Measurements from ENCODE around the gene ZCCHC4. TPM values are rescaled to one million over a fixed set of nuclear protein-coding genes. Genes with fewer than 3 reads are reported as not detected.

ZCCHC4 gene, protein sequence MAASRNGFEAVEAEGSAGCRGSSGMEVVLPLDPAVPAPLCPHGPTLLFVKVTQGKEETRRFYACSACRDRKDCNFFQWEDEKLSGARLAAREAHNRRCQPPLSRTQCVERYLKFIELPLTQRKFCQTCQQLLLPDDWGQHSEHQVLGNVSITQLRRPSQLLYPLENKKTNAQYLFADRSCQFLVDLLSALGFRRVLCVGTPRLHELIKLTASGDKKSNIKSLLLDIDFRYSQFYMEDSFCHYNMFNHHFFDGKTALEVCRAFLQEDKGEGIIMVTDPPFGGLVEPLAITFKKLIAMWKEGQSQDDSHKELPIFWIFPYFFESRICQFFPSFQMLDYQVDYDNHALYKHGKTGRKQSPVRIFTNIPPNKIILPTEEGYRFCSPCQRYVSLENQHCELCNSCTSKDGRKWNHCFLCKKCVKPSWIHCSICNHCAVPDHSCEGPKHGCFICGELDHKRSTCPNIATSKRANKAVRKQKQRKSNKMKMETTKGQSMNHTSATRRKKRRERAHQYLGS
- total RNA-seq, result 10.1 and 11.9 TPM in 2 replicates

DNA sequence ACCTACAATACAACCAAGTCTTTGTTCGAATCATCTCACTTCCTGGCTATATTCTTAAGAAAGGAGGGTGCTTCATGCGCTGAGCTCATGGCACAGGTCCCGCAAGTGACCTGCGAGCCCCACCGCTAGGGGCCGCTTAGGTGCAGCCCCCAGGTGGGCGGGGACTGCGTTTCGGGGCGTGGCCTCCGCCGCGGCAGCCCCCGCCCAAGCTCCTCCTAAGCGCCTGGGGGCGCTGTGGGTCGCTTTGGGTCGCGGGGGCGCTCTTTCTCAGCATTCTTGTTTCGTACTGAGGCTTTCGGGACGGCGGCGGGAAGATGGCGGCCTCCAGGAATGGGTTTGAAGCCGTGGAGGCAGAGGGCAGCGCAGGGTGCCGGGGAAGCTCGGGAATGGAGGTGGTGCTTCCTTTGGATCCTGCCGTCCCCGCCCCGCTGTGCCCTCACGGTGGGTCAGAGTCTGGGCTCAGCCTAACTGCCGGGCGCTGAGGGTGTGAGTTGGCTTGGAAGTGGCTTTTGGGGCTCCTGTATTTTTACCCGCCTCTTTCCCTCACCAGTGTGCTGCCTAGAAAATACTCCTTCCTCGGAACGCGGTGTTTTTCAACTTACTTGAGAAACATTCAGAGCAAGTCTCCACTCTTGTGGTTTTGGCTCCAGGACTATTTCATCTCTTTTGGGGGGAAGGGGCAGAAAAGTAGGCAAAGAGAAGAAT, at the start of gene ZCCHC4:
Gene ZCCHC4, plus strand, starts transcription at position 279 of the 705 bp plus-strand sequence. Its CDS starts 36 bp downstream, at position 315.

DNA sequence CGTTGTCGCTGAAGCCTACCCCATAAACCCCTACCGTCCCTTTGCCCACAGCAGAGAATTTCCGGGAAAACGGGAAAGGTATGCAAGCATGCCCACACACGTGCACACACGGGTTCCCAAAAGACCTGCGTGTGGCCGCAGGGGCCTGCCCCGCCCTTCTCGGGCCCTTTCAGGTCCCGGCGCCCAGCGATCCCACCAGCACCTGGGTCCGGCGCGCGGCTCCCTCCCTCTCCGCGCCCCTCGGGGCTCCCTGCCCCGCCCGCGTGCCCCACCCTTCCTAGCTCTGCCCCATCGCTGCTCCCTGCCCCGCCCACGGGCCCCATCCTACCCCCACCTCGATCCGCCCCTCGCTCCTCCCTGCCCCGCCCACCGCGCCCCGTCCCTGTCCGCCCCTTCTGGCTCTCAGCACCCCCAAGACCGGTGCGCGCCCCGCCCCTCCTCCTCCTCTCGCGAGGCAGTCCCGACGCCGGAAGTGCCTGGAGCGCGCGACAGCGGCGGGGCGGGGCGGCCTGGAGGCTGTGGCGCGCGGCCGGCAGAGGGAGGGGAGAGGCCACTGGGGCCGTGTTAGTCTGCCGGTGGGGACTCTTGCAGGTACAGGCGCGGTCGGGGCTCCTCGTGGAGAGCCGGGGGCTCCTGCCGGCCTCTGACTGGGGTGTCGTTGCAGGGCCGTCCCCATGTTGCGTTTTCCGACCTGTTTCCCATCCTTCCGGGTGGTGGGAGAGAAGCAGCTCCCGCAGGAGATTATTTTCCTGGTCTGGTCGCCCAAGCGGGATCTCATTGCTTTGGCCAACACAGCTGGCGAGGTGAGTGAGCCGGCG, 64.4 kb downstream of the ZCCHC4 start, which contains the start of gene ANAPC4:
Gene ANAPC4, plus strand, starts transcription at position 510 of the 818 bp plus-strand sequence. Its CDS starts 165 bp downstream, at position 675.

Other genes with a start within 250 kb of the ZCCHC4 start
- gene SEPSECS, start 152.3 kb upstream of the ZCCHC4 start, total RNA-seq, result 6.5 and 8.1 TPM in 2 replicates
- 17.1 and 24.8 TPM in 2 replicates for gene PI4K2B, start 78.7 kb upstream of the ZCCHC4 start, total RNA-seq
- 14.7 and 17.8 TPM in 2 replicates for gene ANAPC4, start 64.5 kb downstream of the ZCCHC4 start, total RNA-seq